Ammon's horn (tissue), 1 donor: ENCODE measurements around the gene ACIN1.

Source experiments
- DNase-seq: peaks from one replicate; pipeline ENCODE4 v3.0.0-alpha.2; 2016; ENCODE audit warnings: low spot score

Gene ACIN1, protein sequence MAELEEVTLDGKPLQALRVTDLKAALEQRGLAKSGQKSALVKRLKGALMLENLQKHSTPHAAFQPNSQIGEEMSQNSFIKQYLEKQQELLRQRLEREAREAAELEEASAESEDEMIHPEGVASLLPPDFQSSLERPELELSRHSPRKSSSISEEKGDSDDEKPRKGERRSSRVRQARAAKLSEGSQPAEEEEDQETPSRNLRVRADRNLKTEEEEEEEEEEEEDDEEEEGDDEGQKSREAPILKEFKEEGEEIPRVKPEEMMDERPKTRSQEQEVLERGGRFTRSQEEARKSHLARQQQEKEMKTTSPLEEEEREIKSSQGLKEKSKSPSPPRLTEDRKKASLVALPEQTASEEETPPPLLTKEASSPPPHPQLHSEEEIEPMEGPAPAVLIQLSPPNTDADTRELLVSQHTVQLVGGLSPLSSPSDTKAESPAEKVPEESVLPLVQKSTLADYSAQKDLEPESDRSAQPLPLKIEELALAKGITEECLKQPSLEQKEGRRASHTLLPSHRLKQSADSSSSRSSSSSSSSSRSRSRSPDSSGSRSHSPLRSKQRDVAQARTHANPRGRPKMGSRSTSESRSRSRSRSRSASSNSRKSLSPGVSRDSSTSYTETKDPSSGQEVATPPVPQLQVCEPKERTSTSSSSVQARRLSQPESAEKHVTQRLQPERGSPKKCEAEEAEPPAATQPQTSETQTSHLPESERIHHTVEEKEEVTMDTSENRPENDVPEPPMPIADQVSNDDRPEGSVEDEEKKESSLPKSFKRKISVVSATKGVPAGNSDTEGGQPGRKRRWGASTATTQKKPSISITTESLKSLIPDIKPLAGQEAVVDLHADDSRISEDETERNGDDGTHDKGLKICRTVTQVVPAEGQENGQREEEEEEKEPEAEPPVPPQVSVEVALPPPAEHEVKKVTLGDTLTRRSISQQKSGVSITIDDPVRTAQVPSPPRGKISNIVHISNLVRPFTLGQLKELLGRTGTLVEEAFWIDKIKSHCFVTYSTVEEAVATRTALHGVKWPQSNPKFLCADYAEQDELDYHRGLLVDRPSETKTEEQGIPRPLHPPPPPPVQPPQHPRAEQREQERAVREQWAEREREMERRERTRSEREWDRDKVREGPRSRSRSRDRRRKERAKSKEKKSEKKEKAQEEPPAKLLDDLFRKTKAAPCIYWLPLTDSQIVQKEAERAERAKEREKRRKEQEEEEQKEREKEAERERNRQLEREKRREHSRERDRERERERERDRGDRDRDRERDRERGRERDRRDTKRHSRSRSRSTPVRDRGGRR

GRCh38 chr14:23094666-23095195 lies at the start of gene ACIN1:
Gene ACIN1, minus strand, starts transcription at chr14:23095136. Its CDS starts 24 bp downstream, at chr14:23095112.
- DNase-seq: peak; percentile 89

- DNase-seq: no peak
These were observed 49.0 kb upstream of the ACIN1 start for GRCh38 chr14:23143911-23144310.

DNA sequence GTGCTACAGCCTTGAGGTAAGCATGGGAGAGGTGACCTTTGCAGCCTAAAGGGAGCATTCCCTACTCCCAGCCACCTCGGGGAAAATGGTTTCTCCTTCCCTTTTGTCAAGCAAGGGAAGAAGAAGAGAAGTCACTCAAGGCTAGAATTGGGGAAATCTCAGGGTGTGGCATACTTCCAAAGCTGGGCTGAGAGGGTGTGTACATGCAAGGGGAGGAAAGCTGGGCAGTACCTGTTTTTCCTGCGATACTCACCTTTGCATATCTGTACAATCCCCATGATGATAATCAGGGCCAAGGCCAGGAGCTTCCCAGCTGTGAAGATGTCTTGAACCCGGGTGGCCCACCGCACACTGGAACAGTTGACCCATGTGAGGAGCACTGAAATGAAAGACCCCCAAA lies 47.9 kb upstream of the ACIN1 start:
- DNase-seq: no peak

- no peak for DNase-seq
These were observed 46.9 kb upstream of the ACIN1 start for GRCh38 chr14:23141706-23142444.

- no peak for DNase-seq
These were observed 45.4 kb upstream of the ACIN1 start for GRCh38 chr14:23140371-23140770.

DNA sequence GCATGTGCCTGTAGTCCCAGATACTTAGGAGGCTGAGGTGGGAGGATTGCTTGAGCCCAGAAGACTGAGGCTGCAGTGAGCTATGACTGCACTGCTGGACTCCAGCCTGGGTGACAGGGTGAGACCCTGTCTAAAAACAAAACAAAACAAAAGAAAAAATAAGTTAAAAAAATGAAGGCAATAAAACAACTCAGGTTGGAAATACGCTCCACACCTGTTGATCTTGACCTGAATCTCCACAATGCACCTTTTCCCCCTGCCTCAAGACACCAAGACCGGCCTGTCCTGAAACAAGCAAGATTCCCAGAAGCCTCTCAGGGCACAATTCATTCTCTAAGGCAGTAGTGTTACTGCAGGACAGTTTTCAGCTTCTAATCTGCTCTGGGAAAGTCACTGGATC lies 44.9 kb upstream of the ACIN1 start:
- DNase-seq: no peak

DNA sequence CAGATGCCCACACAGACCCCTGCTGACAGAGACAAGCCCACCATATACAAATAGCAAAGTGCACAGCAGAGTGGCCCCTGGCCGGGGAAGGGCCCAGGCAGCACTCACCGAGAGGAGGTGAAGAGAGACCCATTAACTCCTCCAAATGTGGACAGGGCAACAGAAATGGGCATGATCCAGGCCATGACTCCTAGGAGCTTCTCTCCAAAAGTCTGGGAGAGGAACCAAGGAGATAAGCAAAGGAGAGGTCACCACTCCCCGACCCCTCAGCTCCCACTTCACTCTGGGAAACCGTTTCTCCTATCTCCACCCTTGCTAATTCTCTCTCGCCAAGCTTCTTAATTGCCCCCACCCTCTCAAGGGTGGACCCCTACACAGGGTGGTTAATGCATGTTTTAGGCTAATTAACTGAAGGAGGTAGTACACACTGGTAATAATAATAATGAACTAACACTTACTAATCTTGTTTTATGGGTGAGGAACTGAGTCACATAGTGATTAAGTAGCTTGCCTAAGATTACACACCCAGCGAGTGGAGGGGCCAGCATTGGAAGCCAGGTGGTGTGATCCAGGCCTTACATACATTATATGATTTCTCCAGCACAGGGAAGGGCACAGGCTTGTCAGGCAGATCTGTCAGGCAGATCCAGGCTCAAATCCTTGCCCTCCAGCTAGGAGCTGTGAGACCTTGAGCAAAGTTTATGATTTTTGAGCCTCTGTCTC lies 43.0 kb upstream of the ACIN1 start:
- DNase-seq: no peak

DNA sequence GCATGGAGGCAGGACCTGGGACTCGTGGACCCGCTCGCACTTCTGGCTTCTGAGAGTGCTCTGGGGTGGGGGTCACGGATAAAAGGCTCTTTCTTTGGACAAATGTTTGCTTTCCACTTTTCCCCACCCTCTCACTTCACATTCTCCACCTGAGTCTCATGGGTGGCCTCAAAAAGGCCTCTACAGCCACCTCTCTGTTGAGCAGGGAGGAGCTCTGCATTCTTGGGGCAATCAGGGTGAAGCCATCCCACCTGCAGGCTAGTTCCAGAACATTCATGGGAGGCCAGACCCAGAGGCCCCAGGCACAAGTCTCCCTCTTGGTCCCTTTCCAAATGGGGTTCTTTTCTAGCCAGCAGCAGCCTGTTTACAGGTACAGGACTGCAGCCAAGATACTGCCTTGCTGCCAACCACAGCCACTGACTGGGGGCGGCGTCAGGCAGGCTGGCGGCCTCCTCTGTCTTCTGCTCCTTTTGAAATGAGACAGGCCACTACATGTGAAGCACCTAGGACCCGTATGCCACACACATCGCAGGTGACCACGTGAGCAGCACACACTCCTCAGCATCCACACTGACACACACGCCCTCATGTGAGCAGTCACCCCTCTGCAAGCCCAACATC lies 42.4 kb upstream of the ACIN1 start:
- DNase-seq: no peak

DNA sequence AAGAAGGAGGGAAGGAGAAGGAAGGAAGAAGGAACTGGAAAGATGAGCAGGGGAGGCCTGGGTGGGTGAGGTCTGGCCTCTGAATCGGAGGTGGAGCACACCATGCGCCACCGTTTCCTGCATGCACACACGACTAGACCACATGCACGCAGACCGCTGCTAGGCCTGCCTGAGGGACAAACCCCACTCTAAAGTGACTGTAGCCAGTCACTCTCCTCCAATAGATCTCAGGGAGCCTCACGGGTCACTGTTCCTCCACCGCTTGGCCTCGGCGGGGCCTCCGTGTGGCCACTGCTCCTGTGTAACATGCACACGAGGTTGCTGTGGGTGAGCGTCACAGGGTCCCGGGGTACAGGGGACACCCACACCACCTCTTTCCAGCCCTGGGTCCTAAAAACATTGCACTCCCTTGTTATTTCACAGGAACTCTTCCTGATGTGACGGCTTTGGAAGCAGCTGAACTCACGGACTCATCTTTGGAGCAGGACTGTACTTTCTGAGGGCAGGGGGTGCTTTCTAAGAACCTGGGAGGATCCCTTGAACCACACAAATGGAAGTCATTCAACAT lies 41.7 kb upstream of the ACIN1 start:
- DNase-seq: no peak

- no peak for DNase-seq
These were observed 38.0 kb upstream of the ACIN1 start for GRCh38 chr14:23132970-23133369.

DNA sequence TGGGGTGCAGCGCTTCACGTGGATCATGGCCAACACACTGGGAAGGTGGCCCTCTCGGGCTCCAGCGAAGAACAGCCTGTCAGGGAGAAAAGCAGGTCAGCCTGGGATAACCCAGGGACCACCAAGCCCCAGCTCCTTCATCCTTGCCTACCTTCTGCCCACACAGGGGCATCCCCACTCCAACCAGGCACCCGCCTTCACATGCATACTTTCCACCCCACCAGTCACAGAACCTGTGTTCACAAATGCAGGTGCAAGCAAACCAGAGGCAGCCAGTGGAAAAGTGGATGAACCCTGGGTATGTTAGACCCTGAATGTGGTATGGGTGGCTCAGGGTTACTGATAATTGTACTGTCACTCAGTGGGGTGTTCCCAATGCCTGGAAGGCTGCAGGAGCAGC lies 36.5 kb upstream of the ACIN1 start:
- DNase-seq: no peak

DNA sequence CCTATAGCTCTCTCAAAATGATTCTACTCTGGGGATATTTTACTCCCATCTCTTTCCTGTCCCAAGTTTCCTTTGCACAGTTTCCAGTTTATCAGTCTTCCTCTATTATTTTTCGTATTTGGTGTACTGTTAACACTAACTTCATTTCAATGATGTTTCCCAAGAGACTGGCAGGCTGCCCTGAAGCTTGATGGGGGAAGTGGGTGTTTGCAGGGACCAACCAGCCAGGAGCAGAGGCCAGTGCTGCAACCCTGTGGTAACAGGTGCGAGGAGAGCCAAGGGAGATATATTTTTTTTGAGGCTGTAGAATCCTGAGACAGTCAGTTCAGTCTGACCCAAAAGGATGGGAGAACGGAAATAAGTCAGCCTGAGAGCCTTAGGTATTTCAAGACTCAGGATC lies 35.9 kb upstream of the ACIN1 start:
- no peak for DNase-seq

- DNase-seq: no peak
These were observed 34.9 kb upstream of the ACIN1 start for GRCh38 chr14:23129759-23130316.

DNA sequence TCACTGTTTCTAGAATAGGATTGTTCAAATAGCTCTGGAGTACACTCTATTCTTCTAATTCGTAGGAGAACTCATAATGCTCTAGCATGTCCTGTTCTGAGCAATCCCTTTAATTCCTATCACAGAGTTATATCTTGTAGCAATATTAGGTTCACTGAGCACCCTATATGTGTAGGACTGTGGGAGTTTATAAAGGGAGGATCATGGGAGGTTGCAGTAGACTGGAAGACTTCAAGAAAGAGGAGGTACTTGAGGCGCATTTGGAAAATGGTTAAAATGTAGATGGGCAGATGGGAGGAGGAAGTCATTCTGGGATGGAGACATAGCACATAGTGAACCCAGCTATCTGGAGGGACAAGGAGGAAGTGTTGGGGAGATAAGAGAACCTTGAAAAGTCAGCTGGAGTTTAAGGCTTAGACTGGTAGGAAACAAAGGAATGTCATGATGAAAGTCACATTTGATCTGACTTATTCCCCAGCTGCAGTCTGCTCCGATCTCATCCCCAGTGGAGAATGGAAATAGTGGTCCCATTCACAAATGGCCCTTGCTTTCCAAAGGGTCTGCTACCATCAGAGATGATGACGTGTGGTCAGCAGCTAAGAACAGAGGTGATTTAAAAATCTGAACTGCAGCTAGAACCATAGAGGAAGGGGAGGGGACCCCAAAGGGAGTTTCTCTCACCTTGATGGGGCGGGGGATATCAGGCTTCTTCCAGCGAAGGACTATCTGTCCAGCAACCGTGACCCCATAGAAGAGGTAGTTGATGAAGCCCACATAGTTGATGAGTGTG lies 34.2 kb upstream of the ACIN1 start:
- no peak for DNase-seq

- no peak for DNase-seq
These were observed 32.9 kb upstream of the ACIN1 start for GRCh38 chr14:23127861-23128260.

GRCh38 chr14:23126548-23127278 lies 31.8 kb upstream of the ACIN1 start:
- DNase-seq: no peak

- DNase-seq: no peak
These were observed 31.1 kb upstream of the ACIN1 start for GRCh38 chr14:23125933-23126524.

DNA sequence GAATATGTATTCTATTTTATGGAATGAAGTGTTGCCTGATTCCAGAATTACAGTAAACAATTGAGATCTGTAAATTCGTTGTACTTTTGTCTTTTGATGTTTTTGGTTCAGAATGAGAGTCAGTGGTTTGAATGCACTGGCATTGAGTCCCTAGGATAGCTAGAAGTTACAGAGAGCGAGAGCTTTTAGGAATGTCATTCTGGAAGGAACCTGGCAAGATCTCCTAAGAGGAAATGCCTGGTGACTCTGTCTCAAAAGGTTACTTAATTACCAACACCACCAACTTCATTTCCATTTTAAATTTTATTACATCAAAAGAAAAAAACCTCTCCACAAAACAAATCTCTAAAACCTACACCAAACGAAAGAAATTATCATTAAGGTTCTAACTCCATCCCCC lies 30.1 kb upstream of the ACIN1 start:
- no peak for DNase-seq
